GM11168 (cell line): ENCODE data around the gene TRIP12.
"Not testable (repeated sequence)": the region's sequence is repeated elsewhere in the genome, so short reads cannot be mapped to it uniquely, and the experiment has no call there.

Source experiments
- in situ Hi-C: fragments of 300-500 bp; cut with MboI; formaldehyde crosslinking; loops from one replicate; pipeline ENCODE4 v1.12.0; 2022; ENCODE audit warnings: low sequenced_read_pairs; ENCODE audit not compliant: unreplicated experiment

Gene TRIP12

GRCh38 chr2:229921892-229922448 is at the start of gene TRIP12:
Gene TRIP12, minus strand, starts transcription at chr2:229922009. Its CDS starts 41,930 bp downstream, at chr2:229880079.
- in situ Hi-C loops = no loop called here

- in situ Hi-C loops = no loop called here
Observed at GRCh38 chr2:229971298-229971790, 49.5 kb upstream of the TRIP12 start.

GRCh38 chr2:229970406-229970805 is 48.6 kb upstream of the TRIP12 start:
- in situ Hi-C loops = no loop called here

GRCh38 chr2:229969921-229970320 is 48.1 kb upstream of the TRIP12 start:
- in situ Hi-C loops = no loop called here

GRCh38 chr2:229963596-229963995 is 41.8 kb upstream of the TRIP12 start:
- in situ Hi-C loops = not testable (repeated sequence)

- in situ Hi-C loops = no loop called here
Observed at GRCh38 chr2:229956491-229956890, 34.7 kb upstream of the TRIP12 start.

GRCh38 chr2:229955663-229956062 is 33.9 kb upstream of the TRIP12 start:
- in situ Hi-C loops = no loop called here

- in situ Hi-C loops = no loop called here
Observed at GRCh38 chr2:229952256-229952835, 30.5 kb upstream of the TRIP12 start.

GRCh38 chr2:229947544-229947943 is 25.7 kb upstream of the TRIP12 start:
- in situ Hi-C loops = no loop called here

GRCh38 chr2:229945975-229946374 is 24.2 kb upstream of the TRIP12 start:
- in situ Hi-C loops = no loop called here

- in situ Hi-C loops = no loop called here
Observed at GRCh38 chr2:229943770-229944449, 22.1 kb upstream of the TRIP12 start.

- in situ Hi-C loops = no loop called here
Observed at GRCh38 chr2:229943171-229943570, 21.4 kb upstream of the TRIP12 start.

GRCh38 chr2:229942671-229943070 is 20.9 kb upstream of the TRIP12 start:
- in situ Hi-C loops = no loop called here

- in situ Hi-C loops = no loop called here
Observed at GRCh38 chr2:229937537-229937936, 15.7 kb upstream of the TRIP12 start.

- in situ Hi-C loops = no loop called here
Observed at GRCh38 chr2:229931241-229931640, 9.4 kb upstream of the TRIP12 start.

- in situ Hi-C loops = no loop called here
Observed at GRCh38 chr2:229930656-229931055, 8.8 kb upstream of the TRIP12 start.

GRCh38 chr2:229927817-229928321 is 6.1 kb upstream of the TRIP12 start:
- in situ Hi-C loops = no loop called here

- in situ Hi-C loops = no loop called here
Observed at GRCh38 chr2:229925201-229925600, 3.4 kb upstream of the TRIP12 start.

GRCh38 chr2:229924541-229924940 is 2.7 kb upstream of the TRIP12 start:
- in situ Hi-C loops = not testable (repeated sequence)

GRCh38 chr2:229922449-229923386 is 909 bp upstream of the TRIP12 start, which contains the start of gene FBXO36:
Gene FBXO36, plus strand, starts transcription at chr2:229922503. Its CDS starts 11 bp downstream, at chr2:229922514.
- in situ Hi-C loops = no loop called here
